Large intestine (tissue), 3 donors: ENCODE measurements around the gene CLEC3B. TPM values are rescaled to one million over a fixed set of nuclear protein-coding genes. Genes with fewer than 3 reads are reported as not detected.

Source experiments
- DNase-seq, 2 donors: peaks; one replicate each; pipeline versions ENCODE4 v3.0.0 to v3.0.0-alpha.2; 2013
- H3K27ac ChIP-seq: one replicate; pipeline ENCODE4 v1.5.1; 2013; ENCODE audit warnings: low read length
- H3K27me3 ChIP-seq: 2 replicates; pipeline ENCODE4 v1.6.1; 2013; ENCODE audit warnings: low read length; ENCODE audit not compliant: control insufficient read depth, insufficient read depth
- H3K36me3 ChIP-seq: 2 replicates; pipeline ENCODE4 v1.6.1; 2013; ENCODE audit warnings: low read length; ENCODE audit not compliant: control insufficient read depth, insufficient read depth
- H3K4me1 ChIP-seq: one replicate; pipeline ENCODE4 v1.6.1; 2013; ENCODE audit warnings: low read length; ENCODE audit not compliant: control insufficient read depth, insufficient read depth
- H3K4me3 ChIP-seq: one replicate; pipeline ENCODE4 v1.5.1; 2013; ENCODE audit warnings: low read length
- H3K9me3 ChIP-seq: one replicate; pipeline ENCODE4 v1.6.1; 2013; ENCODE audit warnings: mild to moderate bottlenecking, low read depth, low read length, moderate library complexity; ENCODE audit not compliant: control insufficient read depth
- WGBS: methylation state at CpG from one replicate; pipeline ENCODE4 v1.1.5; 2013; ENCODE audit warnings: low lambda C conversion rate; ENCODE audit not compliant: insufficient coverage; 5-methylcytosine and 5-hydroxymethylcytosine counted together
- polyA plus RNA-seq: library from polyadenylated mRNA; unstranded; fragments of 120-200 nt; gene quantifications from one replicate; pipeline ENCODE4 v1.2.1, GENCODE V29; 2013

The CLEC3B gene
- polyA plus RNA-seq, 1 donor, result 35.7 TPM

DNA sequence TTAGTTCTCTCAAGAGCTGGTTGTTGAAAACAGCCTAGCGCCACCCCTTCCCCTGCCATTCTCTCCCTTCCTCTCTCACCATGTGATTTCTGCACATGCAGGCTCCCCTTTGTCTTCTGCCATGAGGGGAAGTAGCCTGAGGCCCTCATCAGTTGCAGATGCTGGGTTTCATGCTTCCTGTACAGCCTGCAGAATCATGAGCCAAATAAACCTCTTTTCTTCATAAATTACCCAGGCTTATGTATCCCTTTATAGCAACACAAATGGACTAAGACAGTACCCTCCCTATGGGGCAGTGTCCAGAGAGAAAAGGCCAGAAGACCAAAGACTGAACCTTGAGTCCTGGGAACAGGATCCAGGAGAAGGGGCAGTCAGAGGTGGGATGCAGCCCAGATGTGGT, 54.7 kb downstream of the CLEC3B start:
- peaks cover 10% of the 10 kb centered on the region for H3K4me1 ChIP-seq
- peaks cover 20% of the 10 kb centered on the region for H3K36me3 ChIP-seq
- no peak overlapping the region for H3K27ac ChIP-seq
- no peaks in the 10 kb centered on the region for H3K9me3 ChIP-seq
- H3K4me3 ChIP-seq, result no peak overlapping the region
- no CpG with 5 or more reads among the region's 1 CpG for WGBS
- H3K27me3 ChIP-seq, result no peaks in the 10 kb centered on the region
- DNase-seq, result no peak

GRCh38 chr3:45081506-45082141, 55.5 kb downstream of the CLEC3B start:
- no CpG with 5 or more reads among the region's 2 CpGs for WGBS
- Histone ChIP-seq H3K9me3 (no peaks in the 10 kb centered on the region), H3K4me3 (no peak overlapping the region), H3K36me3 (peaks cover 26% of the 10 kb centered on the region), H3K27me3 (no peaks in the 10 kb centered on the region), H3K4me1 (peaks cover 10% of the 10 kb centered on the region), H3K27ac (no peak overlapping the region)
- DNase-seq, result no peak

DNA sequence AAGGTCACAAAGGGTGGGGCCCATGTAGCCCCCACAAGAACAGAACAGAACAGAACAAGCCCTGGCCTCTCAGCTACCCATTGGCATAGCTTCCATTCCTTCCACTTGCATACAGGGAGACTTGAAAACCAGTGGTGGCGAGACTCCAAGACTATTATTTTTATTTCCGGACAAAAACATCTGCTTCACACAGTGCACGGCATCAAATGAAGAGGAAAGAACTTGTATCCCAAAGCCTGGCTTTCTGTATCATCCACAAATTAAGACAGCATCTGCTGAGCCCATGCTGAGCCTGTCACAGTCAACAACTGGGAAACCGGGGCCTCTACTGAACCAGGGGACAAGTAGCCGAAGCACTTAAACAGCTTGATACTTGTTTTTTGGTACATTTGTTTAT, 56.0 kb downstream of the CLEC3B start:
- H3K4me3 ChIP-seq, result no peak overlapping the region
- H3K27me3 ChIP-seq, result no peaks in the 10 kb centered on the region
- H3K4me1 ChIP-seq, result peaks cover 10% of the 10 kb centered on the region
- no peaks in the 10 kb centered on the region for H3K9me3 ChIP-seq
- 60% methylated on average over 1 of the region's 5 CpGs for WGBS
- peaks cover 30% of the 10 kb centered on the region for H3K36me3 ChIP-seq
- H3K27ac ChIP-seq, result no peak overlapping the region
- DNase-seq, result no peak

DNA sequence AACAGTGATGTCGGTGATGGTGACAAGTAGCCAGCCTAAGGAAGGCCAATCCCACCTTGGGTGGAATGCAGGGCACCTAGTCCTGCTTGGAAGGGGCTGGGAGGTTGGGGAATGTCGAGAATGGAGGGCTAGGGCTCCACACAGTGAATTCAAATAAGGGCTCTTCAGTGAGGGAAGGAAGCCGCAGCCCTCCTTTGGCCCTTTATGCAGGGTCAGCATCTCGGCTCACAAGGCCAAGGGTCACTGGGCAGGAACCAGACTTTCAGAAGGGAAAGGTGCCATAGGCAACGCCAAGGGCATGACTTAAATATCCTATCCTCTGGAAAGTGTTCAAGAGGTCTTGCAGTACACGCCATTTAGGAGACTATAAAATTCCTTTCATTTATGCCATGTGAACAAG, 56.9 kb downstream of the CLEC3B start:
- no peak for DNase-seq
- no peak overlapping the region for H3K4me3 ChIP-seq
- no peaks in the 10 kb centered on the region for H3K27me3 ChIP-seq
- peaks cover 10% of the 10 kb centered on the region for H3K4me1 ChIP-seq
- no peaks in the 10 kb centered on the region for H3K9me3 ChIP-seq
- no peak overlapping the region for H3K27ac ChIP-seq
- peaks cover 34% of the 10 kb centered on the region for H3K36me3 ChIP-seq
- WGBS, result 80% methylated on average over 1 of the region's 6 CpGs

- no peak overlapping the region for H3K27ac ChIP-seq
- no peaks in the 10 kb centered on the region for H3K27me3 ChIP-seq
- no peak overlapping the region for H3K4me3 ChIP-seq
- no peaks in the 10 kb centered on the region for H3K9me3 ChIP-seq
- H3K36me3 ChIP-seq, result peaks cover 43% of the 10 kb centered on the region
- WGBS, result no CpG with 5 or more reads among the region's 1 CpG
- no peak for DNase-seq
- H3K4me1 ChIP-seq, result peaks cover 7% of the 10 kb centered on the region
Observed at GRCh38 chr3:45084361-45084760, 58.3 kb downstream of the CLEC3B start.

DNA sequence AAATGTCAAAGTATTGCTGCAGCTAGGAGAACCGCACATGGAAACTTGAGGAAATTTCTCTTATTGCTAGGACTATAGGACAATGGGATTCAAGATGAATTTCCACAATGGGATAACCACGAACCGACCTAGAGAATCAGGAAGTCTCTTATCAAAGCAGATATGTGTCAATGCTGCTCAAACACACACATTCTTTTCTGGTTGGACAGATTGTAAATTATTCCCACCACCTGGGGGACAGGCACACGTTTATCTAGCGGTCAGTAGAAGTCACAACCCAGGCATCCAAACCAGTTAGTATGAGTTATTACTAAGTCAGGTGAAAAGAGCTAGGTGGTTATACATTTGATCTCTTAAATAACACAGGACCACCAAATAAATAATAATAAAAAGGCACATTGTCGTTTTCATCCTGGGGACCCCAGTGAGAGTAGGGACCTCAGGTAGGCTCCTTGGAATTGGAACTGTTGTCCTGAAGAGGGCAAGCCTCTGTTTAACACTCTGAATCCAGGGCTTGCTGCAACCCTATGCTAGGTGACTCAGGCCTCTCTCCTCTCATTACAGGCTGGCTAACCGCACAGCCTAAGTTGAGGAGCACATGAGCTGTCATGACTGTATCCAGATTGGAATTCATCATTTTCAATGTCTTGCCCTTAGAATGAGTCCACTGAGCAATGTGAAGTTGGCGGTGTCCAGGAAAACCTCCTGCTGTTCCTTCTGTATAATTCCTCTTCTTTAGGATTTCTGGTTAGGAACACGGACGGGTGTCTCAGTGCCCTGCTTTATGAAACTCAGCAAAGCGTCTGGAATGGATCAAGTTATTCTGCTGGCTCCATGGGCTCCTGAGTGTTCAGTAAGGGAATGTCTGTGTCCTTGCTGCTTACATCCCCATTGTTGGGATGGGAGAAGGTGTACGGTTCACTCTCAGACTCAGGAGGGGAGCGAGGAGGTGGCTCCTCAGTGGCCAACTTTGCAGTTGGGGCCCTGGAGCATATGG, 59.0 kb downstream of the CLEC3B start:
- no peak overlapping the region for H3K4me3 ChIP-seq
- peaks cover 49% of the 10 kb centered on the region for H3K36me3 ChIP-seq
- peaks cover 6% of the 10 kb centered on the region for H3K4me1 ChIP-seq
- no peak for DNase-seq
- H3K27me3 ChIP-seq, result no peaks in the 10 kb centered on the region
- H3K9me3 ChIP-seq, result no peaks in the 10 kb centered on the region
- H3K27ac ChIP-seq, result no peak overlapping the region
- WGBS, result no CpG with 5 or more reads among the region's 13 CpGs

Other genes with a start within 250 kb of the CLEC3B start
- 17.1 TPM for gene TMEM42, start 164.4 kb upstream of the CLEC3B start, polyA plus RNA-seq
- 0.04 TPM for gene TGM4, start 151.7 kb upstream of the CLEC3B start, polyA plus RNA-seq
- gene ZDHHC3, start 50.1 kb upstream of the CLEC3B start, polyA plus RNA-seq, result 77.2 TPM
- gene EXOSC7, start 50.1 kb upstream of the CLEC3B start, polyA plus RNA-seq, result 38.1 TPM
- gene CDCP1, start 120.1 kb downstream of the CLEC3B start, polyA plus RNA-seq, result 25.5 TPM
- 2.1 TPM for gene TMEM158, start 200.0 kb downstream of the CLEC3B start, polyA plus RNA-seq